ENCODE measurements around the gene ANKDD1B.

Gene ANKDD1B

GRCh38 chr5:75622564-75622963, 11.3 kb downstream of the ANKDD1B start:
- TF ChIP-seq JUND (IDR thresholded peaks at IDR 0.05; ENCODE audit: low read depth): no peak
- no peak for DNase-seq (ENCODE audit: low read depth in 1 of 2, low spot score in 1 of 2)
- in situ Hi-C loops (cut with HindIII; ENCODE audit: low pct_unique_long_range_greater_than_20kb, low sequenced_read_pairs): no loop called here

- in situ Hi-C loops (cut with HindIII; ENCODE audit: low pct_unique_long_range_greater_than_20kb, low sequenced_read_pairs): no loop called here
- TF ChIP-seq JUND (IDR thresholded peaks at IDR 0.05; ENCODE audit: low read depth): no peak
- DNase-seq (ENCODE audit: low read depth in 1 of 2, low spot score in 1 of 2): peak in 1 of 2 experiments; percentile 21
These were observed 12.6 kb downstream of the ANKDD1B start for GRCh38 chr5:75623846-75624245.

DNA sequence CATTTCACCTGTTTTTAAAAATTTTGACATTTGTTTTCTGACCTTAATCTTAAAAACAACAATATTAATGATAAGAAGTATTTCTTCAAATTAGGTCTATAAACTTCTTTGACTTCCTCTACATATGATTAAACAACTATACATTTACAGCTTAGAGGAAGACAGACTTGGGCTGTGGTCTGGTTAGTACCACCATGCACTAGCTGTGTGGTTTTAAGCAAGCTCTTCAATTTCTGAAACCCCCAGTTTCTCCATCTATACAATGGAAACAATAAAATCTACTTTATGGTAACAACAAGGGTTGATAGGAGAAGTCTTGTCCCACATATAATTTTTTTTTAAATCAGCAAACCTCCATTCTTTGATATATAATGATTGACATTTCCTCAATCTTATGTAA, 15.7 kb downstream of the ANKDD1B start:
- no peak for TF ChIP-seq JUND (IDR thresholded peaks at IDR 0.05; ENCODE audit: low read depth)
- DNase-seq (ENCODE audit: low read depth in 1 of 2, low spot score in 1 of 2): no peak
- in situ Hi-C loops (cut with HindIII; ENCODE audit: low pct_unique_long_range_greater_than_20kb, low sequenced_read_pairs): no loop called here

- no peak for DNase-seq (ENCODE audit: low read depth in 1 of 2, low spot score in 1 of 2)
- no peak for TF ChIP-seq JUND (IDR thresholded peaks at IDR 0.05; ENCODE audit: low read depth)
- in situ Hi-C loops (cut with HindIII; ENCODE audit: low pct_unique_long_range_greater_than_20kb, low sequenced_read_pairs): no loop called here
These were observed 16.5 kb downstream of the ANKDD1B start for GRCh38 chr5:75627801-75628200.

GRCh38 chr5:75630875-75631274, 19.6 kb downstream of the ANKDD1B start:
- no peak for DNase-seq (ENCODE audit: low read depth in 1 of 2, low spot score in 1 of 2)
- no peak for TF ChIP-seq JUND (IDR thresholded peaks at IDR 0.05; ENCODE audit: low read depth)
- in situ Hi-C loops (cut with HindIII; ENCODE audit: low pct_unique_long_range_greater_than_20kb, low sequenced_read_pairs): no loop called here

- no peak for DNase-seq (ENCODE audit: low read depth in 1 of 2, low spot score in 1 of 2)
- in situ Hi-C loops (cut with HindIII; ENCODE audit: low pct_unique_long_range_greater_than_20kb, low sequenced_read_pairs): no loop called here
- no peak for TF ChIP-seq JUND (IDR thresholded peaks at IDR 0.05; ENCODE audit: low read depth)
These were observed 21.1 kb downstream of the ANKDD1B start for GRCh38 chr5:75632321-75632720.

- TF ChIP-seq JUND (IDR thresholded peaks at IDR 0.05; ENCODE audit: low read depth): no peak
- DNase-seq (ENCODE audit: low read depth in 1 of 2, low spot score in 1 of 2): no peak
- in situ Hi-C loops (cut with HindIII; ENCODE audit: low pct_unique_long_range_greater_than_20kb, low sequenced_read_pairs): no loop called here
These were observed 26.7 kb downstream of the ANKDD1B start for GRCh38 chr5:75637949-75638348.

DNA sequence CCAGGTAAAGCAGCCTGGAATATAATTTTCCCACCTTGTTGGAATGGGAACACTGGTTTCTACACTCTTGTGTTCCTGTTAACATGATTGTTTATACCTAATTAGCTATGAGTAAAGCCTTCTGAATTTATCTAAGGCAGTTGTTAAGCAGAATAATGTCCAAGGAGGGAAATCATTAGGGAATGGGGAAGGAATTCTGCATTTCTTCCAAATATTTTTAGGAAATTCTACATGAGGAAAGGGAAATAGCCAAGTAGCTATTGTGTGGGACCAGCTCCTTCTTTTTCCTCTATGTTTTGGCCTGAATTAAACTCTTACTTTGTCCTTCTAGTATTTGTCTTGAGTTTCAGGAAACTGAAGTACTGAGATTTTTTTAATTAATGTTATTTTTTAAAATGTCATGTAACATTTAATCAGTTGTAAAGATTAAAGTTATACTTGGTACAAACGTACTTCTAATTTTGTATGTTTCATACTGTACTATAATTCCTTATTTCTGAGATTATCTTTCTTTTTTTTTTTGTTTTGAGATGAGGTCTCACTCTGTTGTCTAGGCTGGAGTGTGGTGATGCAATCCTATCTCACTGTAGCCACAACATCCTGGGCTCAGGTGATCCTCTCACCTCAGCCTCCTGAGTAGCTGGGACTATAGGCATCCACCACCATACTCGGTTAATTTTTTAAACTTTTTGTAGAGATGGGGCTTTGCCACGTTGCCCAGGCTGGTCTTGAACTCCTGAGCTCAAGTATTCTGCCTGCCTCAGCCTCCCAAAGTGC, 28.5 kb downstream of the ANKDD1B start:
- DNase-seq (ENCODE audit: low read depth in 1 of 2, low spot score in 1 of 2): no peak
- in situ Hi-C loops (cut with HindIII; ENCODE audit: low pct_unique_long_range_greater_than_20kb, low sequenced_read_pairs): no loop called here
- no peak for TF ChIP-seq JUND (IDR thresholded peaks at IDR 0.05; ENCODE audit: low read depth)

GRCh38 chr5:75640395-75640794, 29.1 kb downstream of the ANKDD1B start:
- in situ Hi-C loops (cut with HindIII; ENCODE audit: low pct_unique_long_range_greater_than_20kb, low sequenced_read_pairs): no loop called here
- no peak for DNase-seq (ENCODE audit: low read depth in 1 of 2, low spot score in 1 of 2)
- TF ChIP-seq JUND (IDR thresholded peaks at IDR 0.05; ENCODE audit: low read depth): no peak

DNA sequence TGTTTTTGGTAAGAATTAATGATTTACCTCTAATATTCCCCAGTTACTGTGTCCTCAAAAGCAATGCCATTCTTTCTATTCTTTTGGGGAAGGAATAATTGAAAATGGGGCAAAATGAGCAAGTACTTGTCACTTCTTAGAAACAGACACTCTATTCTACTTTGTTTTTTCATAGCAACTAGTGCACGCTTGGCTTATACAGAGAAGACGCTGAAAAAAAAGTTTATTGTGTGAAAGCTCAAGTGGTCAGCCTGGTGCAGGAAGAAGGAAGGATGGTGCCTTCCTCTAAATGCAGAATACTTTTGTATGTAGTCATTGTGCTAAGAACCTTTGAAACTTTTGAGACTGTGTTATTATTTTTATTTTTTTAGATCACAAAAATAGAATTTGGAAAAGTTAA, 29.6 kb downstream of the ANKDD1B start:
- TF ChIP-seq JUND (IDR thresholded peaks at IDR 0.05; ENCODE audit: low read depth): no peak
- no peak for DNase-seq (ENCODE audit: low read depth in 1 of 2, low spot score in 1 of 2)
- in situ Hi-C loops (cut with HindIII; ENCODE audit: low pct_unique_long_range_greater_than_20kb, low sequenced_read_pairs): no loop called here

- no peak for DNase-seq (ENCODE audit: low read depth in 1 of 2, low spot score in 1 of 2)
- in situ Hi-C loops (cut with HindIII; ENCODE audit: low pct_unique_long_range_greater_than_20kb, low sequenced_read_pairs): no loop called here
These were observed 37.5 kb downstream of the ANKDD1B start for GRCh38 chr5:75648712-75649111.

DNA sequence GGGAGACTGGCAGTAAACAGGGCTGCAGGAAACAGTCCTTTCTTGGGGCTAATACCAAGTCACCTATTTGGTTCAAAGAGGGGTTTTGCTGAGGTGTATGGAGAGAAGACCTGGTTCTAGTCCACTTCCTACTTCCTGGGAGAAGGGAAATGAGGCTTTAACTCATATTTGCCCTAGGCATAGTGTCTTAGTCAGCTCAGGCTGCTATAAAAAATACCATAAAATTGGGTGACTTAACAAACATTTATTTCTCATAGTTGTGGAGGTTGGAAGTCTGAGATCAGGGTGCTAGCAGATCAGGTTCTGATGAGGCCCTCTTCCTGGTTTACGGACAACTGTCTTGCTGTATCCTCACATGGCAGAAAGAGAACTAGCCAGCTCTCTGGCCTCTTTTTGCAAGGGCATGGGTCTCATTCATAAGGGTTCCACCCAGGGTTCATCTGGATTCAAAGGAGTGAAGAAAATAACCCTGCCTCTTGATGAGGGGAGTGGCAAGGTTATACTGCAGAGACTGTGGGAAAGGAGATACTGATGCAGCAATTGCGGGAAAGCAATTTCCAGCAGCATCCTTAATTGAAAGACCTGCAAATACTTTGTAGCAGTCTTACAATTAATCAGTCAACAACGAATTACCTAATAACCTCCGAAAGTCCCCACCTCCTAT, 40.5 kb downstream of the ANKDD1B start:
- in situ Hi-C loops (cut with HindIII; ENCODE audit: low pct_unique_long_range_greater_than_20kb, low sequenced_read_pairs): no loop called here
- no peak for DNase-seq (ENCODE audit: low read depth in 1 of 2, low spot score in 1 of 2)

More at GRCh38 chr5:75648712-75649111, 37.5 kb downstream of the ANKDD1B start:
- no peak for TF ChIP-seq JUND (IDR thresholded peaks at IDR 0.05; ENCODE audit: low read depth)

DNA sequence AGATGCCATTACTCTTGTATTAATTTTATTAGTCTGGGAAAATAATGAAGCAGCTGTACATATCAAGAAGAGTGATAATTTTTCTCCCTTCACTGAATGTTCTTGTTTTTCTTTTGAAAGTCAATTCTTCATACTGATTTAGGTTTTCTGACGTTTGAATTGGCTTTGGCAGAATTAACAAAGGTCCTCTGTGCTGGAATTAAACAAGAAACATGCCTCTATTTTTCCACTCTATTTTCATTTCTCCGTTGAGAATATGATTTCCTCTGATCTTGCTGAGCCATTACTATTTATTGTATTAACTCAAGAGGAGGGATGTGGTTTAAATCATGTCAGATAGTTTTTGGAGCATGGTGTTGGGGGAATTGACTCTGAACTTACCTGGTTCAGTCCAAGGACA, 42.3 kb downstream of the ANKDD1B start:
- in situ Hi-C loops (cut with HindIII; ENCODE audit: low pct_unique_long_range_greater_than_20kb, low sequenced_read_pairs): no loop called here
- TF ChIP-seq JUND (IDR thresholded peaks at IDR 0.05; ENCODE audit: low read depth): no peak
- no peak for DNase-seq (ENCODE audit: low read depth in 1 of 2, low spot score in 1 of 2)

More for the DNA sequence above, 40.5 kb downstream of the ANKDD1B start:
- no peak for TF ChIP-seq JUND (IDR thresholded peaks at IDR 0.05; ENCODE audit: low read depth)
